Measurements from ENCODE around the gene KIAA1210. TPM values are rescaled to one million over a fixed set of nuclear protein-coding genes. Genes with fewer than 3 reads are reported as not detected.

Gene KIAA1210
- polyA plus RNA-seq, 3 donors, result not detected

- peaks cover 0 to 10% (median 4%) of the 10 kb centered on the region in 3 donors for H3K27me3 Mint-ChIP-seq (ENCODE audit: low read depth in 3 of 3)
Observed at GRCh38 chrX:119063428-119063827, 64.2 kb downstream of the KIAA1210 start.

DNA sequence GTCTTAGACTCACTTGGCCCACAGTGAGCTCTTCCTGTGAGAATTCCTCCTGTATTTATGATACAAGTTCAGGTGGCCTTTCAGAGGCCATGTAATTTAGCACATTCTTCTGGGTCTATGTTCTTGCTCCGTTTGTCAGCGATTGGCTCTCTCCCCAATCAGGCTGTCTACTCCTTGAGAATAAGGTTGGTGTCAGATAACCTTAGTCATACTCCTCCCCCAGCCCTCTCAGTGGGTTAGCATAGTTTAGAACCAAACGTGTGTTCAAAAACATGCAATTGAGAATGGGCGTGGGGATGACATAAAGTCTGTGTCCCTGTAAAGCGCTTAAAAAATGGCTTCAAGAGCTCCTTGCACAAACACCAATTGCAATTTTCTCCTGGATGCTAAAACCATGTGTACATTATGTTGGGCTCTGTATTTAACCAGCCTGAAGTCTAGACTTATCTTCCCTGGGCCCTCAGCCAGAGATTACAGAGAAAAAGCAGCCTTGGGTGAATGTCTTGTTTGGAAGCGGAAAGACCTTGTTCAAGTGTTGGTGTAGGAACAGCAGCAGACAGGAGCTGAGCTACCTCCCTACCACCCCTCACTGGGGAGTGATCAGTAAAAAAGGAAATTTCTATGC is 64.8 kb downstream of the KIAA1210 start:
- H3K4me2 ChIP-seq (replicated peaks; ENCODE audit: extremely low read depth, low read length, poor library complexity, severe bottlenecking), result no peak overlapping the region
- no peaks in the 10 kb centered on the region for H4K20me1 ChIP-seq (ENCODE audit: insufficient read depth, low read length)
- no peak for DNase-seq
- no peaks in the 10 kb centered on the region for H3K27me3 ChIP-seq (ENCODE audit: control insufficient read depth in 2 of 2, insufficient read depth in 2 of 2, low read length in 2 of 2)
- no peak overlapping the region for H3K4me3 Mint-ChIP-seq
- no peak overlapping the region for H3K27ac ChIP-seq (ENCODE audit: low read depth in 1 of 2, low read length in 2 of 2)
- H3K9ac ChIP-seq (ENCODE audit: insufficient read depth, low read length, poor library complexity, severe bottlenecking), result no peak overlapping the region
- peaks cover 0 to 10% (median 4%) of the 10 kb centered on the region in 3 donors for H3K27me3 Mint-ChIP-seq (ENCODE audit: low read depth in 3 of 3)
- no peaks in the 10 kb centered on the region for H3K36me3 ChIP-seq (replicated peaks in 1 of 2; ENCODE audit: control insufficient read depth in 1 of 2, insufficient read depth in 2 of 2, low read length in 2 of 2)
- H3K79me2 ChIP-seq (ENCODE audit: insufficient read depth, low read length), result no peaks in the 10 kb centered on the region
- H3K9me3 ChIP-seq (replicated peaks in 1 of 2; ENCODE audit: control insufficient read depth in 1 of 2, insufficient read depth in 1 of 2, low read length in 2 of 2), result no peaks in the 10 kb centered on the region
- no peak overlapping the region for H3K4me3 ChIP-seq (replicated peaks in 1 of 3; ENCODE audit: low read depth in 2 of 3, low read length in 3 of 3)
- H3K4me1 Mint-ChIP-seq, result no peaks in the 10 kb centered on the region
- no peak overlapping the region for H2AFZ ChIP-seq (ENCODE audit: insufficient read depth, low read depth, low read length, poor library complexity, severe bottlenecking)
- intact Hi-C loops (cut with micrococcal nuclease), result loop anchor here in 1 of 2 donors (10.0 kb wide), 1 partner anchor 208 kb away; no protein-coding TSS in a partner anchor
- no peak overlapping the region for H3K27ac Mint-ChIP-seq
- WGBS (ENCODE audit: insufficient coverage), result no CpG with 5 or more reads among the region's 6 CpGs
- H3K36me3 Mint-ChIP-seq, result no peaks in the 10 kb centered on the region
- no peaks in the 10 kb centered on the region for H3K9me3 Mint-ChIP-seq
- H3K4me1 ChIP-seq (ENCODE audit: control insufficient read depth in 1 of 2, insufficient read depth in 2 of 2, low read length in 2 of 2), result no peaks in the 10 kb centered on the region
- TF ChIP-seq CTCF (IDR thresholded peaks at IDR 0.05), result no peak

More at GRCh38 chrX:119063428-119063827, 64.2 kb downstream of the KIAA1210 start:
- Mint-ChIP-seq H3K4me1 (no peaks in the 10 kb centered on the region), H3K36me3 (no peaks in the 10 kb centered on the region), H3K27ac (no peak overlapping the region), H3K9me3 (no peaks in the 10 kb centered on the region), H3K4me3 (no peak overlapping the region)
- Histone ChIP-seq H3K27ac (ENCODE audit: low read depth in 1 of 2, low read length in 2 of 2) (no peak overlapping the region), H3K36me3 (replicated peaks in 1 of 2; ENCODE audit: control insufficient read depth in 1 of 2, insufficient read depth in 2 of 2, low read length in 2 of 2) (no peaks in the 10 kb centered on the region), H3K4me3 (replicated peaks in 1 of 3; ENCODE audit: low read depth in 2 of 3, low read length in 3 of 3) (no peak overlapping the region), H3K9ac (ENCODE audit: insufficient read depth, low read length, poor library complexity, severe bottlenecking) (no peak overlapping the region), H3K27me3 (ENCODE audit: control insufficient read depth in 2 of 2, insufficient read depth in 2 of 2, low read length in 2 of 2) (no peaks in the 10 kb centered on the region), H3K9me3 (replicated peaks in 1 of 2; ENCODE audit: control insufficient read depth in 1 of 2, insufficient read depth in 1 of 2, low read length in 2 of 2) (no peaks in the 10 kb centered on the region), H3K4me1 (ENCODE audit: control insufficient read depth in 1 of 2, insufficient read depth in 2 of 2, low read length in 2 of 2) (no peaks in the 10 kb centered on the region), H4K20me1 (ENCODE audit: insufficient read depth, low read length) (no peaks in the 10 kb centered on the region), H3K79me2 (ENCODE audit: insufficient read depth, low read length) (no peaks in the 10 kb centered on the region), H3K4me2 (replicated peaks; ENCODE audit: extremely low read depth, low read length, poor library complexity, severe bottlenecking) (no peak overlapping the region), H2AFZ (ENCODE audit: insufficient read depth, low read depth, low read length, poor library complexity, severe bottlenecking) (no peak overlapping the region)
- no peak for DNase-seq
- WGBS (ENCODE audit: insufficient coverage), result 100% methylated on average over 2 of the region's 7 CpGs
- TF ChIP-seq CTCF (IDR thresholded peaks at IDR 0.05), result no peak
- intact Hi-C loops (cut with micrococcal nuclease), result loop anchor here in 1 of 2 donors (10.0 kb wide), 1 partner anchor 209 kb away; no protein-coding TSS in a partner anchor

Data from CD14-positive monocyte (primary cell).